ENCODE results near the gene PRKACB. TPM values are rescaled to one million over a fixed set of nuclear protein-coding genes. Genes with fewer than 3 reads are reported as not detected.
A peak's percentile ranks its signal among the peaks of the same experiment; 100 is the strongest.

Gene PRKACB
- total RNA-seq, 1 donor from 2014 or later, result 44.1 TPM

GRCh38 chr1:84133479-84133878, 10.6 kb upstream of the PRKACB start:
- TF ChIP-seq EZH2 (IDR thresholded peaks at IDR 0.05) (no peak), CTCF (IDR thresholded peaks at IDR 0.05) (no peak), EZH2phosphoT487 (IDR thresholded peaks at IDR 0.05) (no peak)

DNA sequence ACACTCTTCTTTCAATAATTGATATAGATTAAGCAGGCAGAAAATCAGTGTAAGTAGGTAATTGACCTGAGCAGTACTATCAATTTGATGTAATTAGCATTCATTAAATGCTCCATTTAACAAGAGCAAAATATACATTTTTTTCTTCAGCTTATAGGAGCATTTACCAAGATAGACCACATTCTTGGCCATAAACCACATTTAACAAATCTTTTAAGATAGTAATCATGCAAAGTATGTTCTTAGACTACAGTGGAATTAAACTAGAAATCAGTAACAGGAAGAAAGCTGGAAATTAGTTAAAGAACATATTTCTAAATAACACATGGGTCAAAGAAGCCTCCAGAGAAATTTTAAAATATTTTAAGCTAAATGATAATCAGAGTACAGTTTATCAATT, 8.7 kb upstream of the PRKACB start:
- H3K9me3 Mint-ChIP-seq, result peaks cover 18% of the 10 kb centered on the region

More at GRCh38 chr1:84133479-84133878, 10.6 kb upstream of the PRKACB start:
- Histone ChIP-seq H3K27me3 (no peaks in the 10 kb centered on the region), H3K79me2 (ENCODE audit: low read depth) (no peaks in the 10 kb centered on the region), H3K4me2 (no peak overlapping the region), H2AFZ (replicated peaks) (no peak overlapping the region), H4K20me1 (ENCODE audit: low read depth) (no peaks in the 10 kb centered on the region), H3K36me3 (no peaks in the 10 kb centered on the region), H3K4me1 (no peaks in the 10 kb centered on the region), H3F3A (ENCODE audit: low read depth) (no peaks in the 10 kb centered on the region), H3K9me3 (ENCODE audit: low read depth) (peaks cover 3% of the 10 kb centered on the region), H3K4me3 (no peak overlapping the region), H3K27ac (no peak overlapping the region), H3K9ac (no peak overlapping the region)
- peaks cover 2% of the 10 kb centered on the region for H3K27me3 Mint-ChIP-seq (ENCODE audit: insufficient read depth, low read depth)
- H3K4me3 Mint-ChIP-seq, result no peak overlapping the region
- peaks cover 5% of the 10 kb centered on the region for H3K36me3 Mint-ChIP-seq
- no peaks in the 10 kb centered on the region for H3K4me1 Mint-ChIP-seq
- no peak overlapping the region for H3K27ac Mint-ChIP-seq
- DNase-seq (ENCODE audit: low spot score), result no peak
- peaks cover 11% of the 10 kb centered on the region for H3K9me3 Mint-ChIP-seq

GRCh38 chr1:84141182-84142003, 2.7 kb upstream of the PRKACB start:
- Histone ChIP-seq H4K20me1 (ENCODE audit: low read depth) (no peaks in the 10 kb centered on the region), H2AFZ (replicated peaks) (no peak overlapping the region), H3K9ac (no peak overlapping the region), H3K27ac (no peak overlapping the region), H3F3A (ENCODE audit: low read depth) (no peaks in the 10 kb centered on the region), H3K4me3 (no peak overlapping the region), H3K36me3 (no peaks in the 10 kb centered on the region), H3K9me3 (ENCODE audit: low read depth) (peaks cover 6% of the 10 kb centered on the region), H3K79me2 (ENCODE audit: low read depth) (no peaks in the 10 kb centered on the region), H3K4me2 (no peak overlapping the region), H3K4me1 (no peaks in the 10 kb centered on the region), H3K27me3 (no peaks in the 10 kb centered on the region)
- Mint-ChIP-seq H3K27me3 (ENCODE audit: insufficient read depth, low read depth) (peaks cover 2% of the 10 kb centered on the region), H3K36me3 (peaks cover 6% of the 10 kb centered on the region), H3K4me1 (no peaks in the 10 kb centered on the region), H3K4me3 (no peak overlapping the region), H3K9me3 (peaks cover 13% of the 10 kb centered on the region), H3K27ac (no peak overlapping the region)
- no peak for DNase-seq (ENCODE audit: low spot score)
- TF ChIP-seq CTCF (IDR thresholded peaks at IDR 0.05) (peak; percentile 35), EZH2phosphoT487 (IDR thresholded peaks at IDR 0.05) (no peak)

More for the DNA sequence above, 8.7 kb upstream of the PRKACB start:
- H3K36me3 ChIP-seq, result no peaks in the 10 kb centered on the region
- no peaks in the 10 kb centered on the region for H4K20me1 ChIP-seq (ENCODE audit: low read depth)
- Mint-ChIP-seq H3K27me3 (ENCODE audit: insufficient read depth, low read depth) (peaks cover 2% of the 10 kb centered on the region), H3K36me3 (peaks cover 6% of the 10 kb centered on the region), H3K27ac (no peak overlapping the region), H3K4me1 (no peaks in the 10 kb centered on the region), H3K4me3 (no peak overlapping the region)
- no peak overlapping the region for H3K27ac ChIP-seq
- no peaks in the 10 kb centered on the region for H3K79me2 ChIP-seq (ENCODE audit: low read depth)
- no peak overlapping the region for H3K4me3 ChIP-seq
- H3K9me3 ChIP-seq (ENCODE audit: low read depth), result peaks cover 9% of the 10 kb centered on the region
- no peaks in the 10 kb centered on the region for H3F3A ChIP-seq (ENCODE audit: low read depth)
- H3K9ac ChIP-seq, result no peak overlapping the region
- H3K4me1 ChIP-seq, result no peaks in the 10 kb centered on the region
- H2AFZ ChIP-seq (replicated peaks), result no peak overlapping the region
- TF ChIP-seq EZH2phosphoT487 (IDR thresholded peaks at IDR 0.05) (no peak), EZH2 (IDR thresholded peaks at IDR 0.05) (no peak), CTCF (IDR thresholded peaks at IDR 0.05) (no peak)
- H3K4me2 ChIP-seq, result no peak overlapping the region
- no peak for DNase-seq (ENCODE audit: low spot score)
- no peaks in the 10 kb centered on the region for H3K27me3 ChIP-seq
